Astrocyte of the cerebellum (primary cell): Measurements from ENCODE around the gene PRR35.

Experiments
- DNase-seq: peaks from one replicate; pipeline ENCODE4 v3.0.0-alpha.2; 2011; ENCODE audit warnings: low read depth
- H3K4me3 ChIP-seq: 2 replicates; pipeline ENCODE4 v1.5.1; 2011; ENCODE audit warnings: mild to moderate bottlenecking, low read depth, low read length, moderate library complexity
- CTCF ChIP-seq: IDR thresholded peaks from 2 replicates; pipeline ENCODE4 v1.5.1; 2012; ENCODE audit warnings: low read length, low read depth, moderate library complexity, mild to moderate bottlenecking; ENCODE audit errors: missing control alignments
- in situ Hi-C: cut with HindIII; loops from 2 replicates; pipeline ENCODE4 v1.10.0; 2017; ENCODE audit warnings: low sequenced_read_pairs

PRR35 gene

GRCh38 chr16:558298-559020 lies 1.7 kb upstream of the PRR35 start:
- in situ Hi-C loops = no loop called here
- H3K4me3 ChIP-seq = no peak overlapping the region
- TF ChIP-seq CTCF = no peak
- no peak for DNase-seq

GRCh38 chr16:559021-559380 lies 1.2 kb upstream of the PRR35 start:
- H3K4me3 ChIP-seq = no peak overlapping the region
- in situ Hi-C loops = no loop called here
- DNase-seq = no peak
- no peak for TF ChIP-seq CTCF

DNA sequence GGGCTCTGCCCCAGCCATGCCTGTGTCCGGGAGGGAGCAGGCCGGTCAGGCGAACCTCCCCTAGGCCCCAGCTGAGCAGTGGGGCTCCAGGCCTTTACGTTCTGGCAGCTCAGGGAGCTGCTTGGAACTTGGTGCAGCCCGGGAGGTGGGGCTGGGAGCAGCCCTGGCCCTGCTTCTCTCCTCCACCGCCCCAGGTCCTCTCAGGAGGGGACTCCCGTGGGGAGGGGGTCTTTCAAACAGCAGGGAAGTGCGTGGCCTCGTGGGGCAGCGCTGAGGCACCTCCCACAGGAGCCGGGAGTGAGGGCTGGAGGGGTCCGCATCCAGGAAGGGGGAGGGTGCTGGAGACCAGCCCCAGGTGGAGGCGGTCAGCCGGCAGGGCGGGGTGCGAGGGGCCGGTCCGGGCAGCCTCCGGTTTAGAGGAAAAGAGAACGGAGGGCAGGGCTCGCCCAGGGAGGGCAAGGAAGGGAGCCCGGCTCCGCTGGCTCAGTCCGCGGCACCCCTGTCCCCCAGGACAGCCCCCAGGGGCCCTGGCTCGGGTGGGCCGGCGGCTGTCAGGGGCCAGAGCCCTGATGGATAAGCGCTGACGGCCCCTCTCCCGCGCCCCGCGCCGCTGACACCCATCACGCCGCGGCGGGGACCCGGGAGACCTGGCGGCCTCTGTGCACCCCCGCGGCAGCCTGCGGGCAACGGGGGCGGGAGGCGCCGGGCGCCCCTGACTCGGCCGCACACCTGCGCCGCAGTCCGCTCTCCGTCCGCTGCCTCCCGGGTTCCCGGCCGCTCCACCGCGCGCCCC lies 587 bp upstream of the PRR35 start:
- in situ Hi-C loops = no loop called here
- DNase-seq = no peak
- H3K4me3 ChIP-seq = no peak overlapping the region
- TF ChIP-seq CTCF = no peak

DNA sequence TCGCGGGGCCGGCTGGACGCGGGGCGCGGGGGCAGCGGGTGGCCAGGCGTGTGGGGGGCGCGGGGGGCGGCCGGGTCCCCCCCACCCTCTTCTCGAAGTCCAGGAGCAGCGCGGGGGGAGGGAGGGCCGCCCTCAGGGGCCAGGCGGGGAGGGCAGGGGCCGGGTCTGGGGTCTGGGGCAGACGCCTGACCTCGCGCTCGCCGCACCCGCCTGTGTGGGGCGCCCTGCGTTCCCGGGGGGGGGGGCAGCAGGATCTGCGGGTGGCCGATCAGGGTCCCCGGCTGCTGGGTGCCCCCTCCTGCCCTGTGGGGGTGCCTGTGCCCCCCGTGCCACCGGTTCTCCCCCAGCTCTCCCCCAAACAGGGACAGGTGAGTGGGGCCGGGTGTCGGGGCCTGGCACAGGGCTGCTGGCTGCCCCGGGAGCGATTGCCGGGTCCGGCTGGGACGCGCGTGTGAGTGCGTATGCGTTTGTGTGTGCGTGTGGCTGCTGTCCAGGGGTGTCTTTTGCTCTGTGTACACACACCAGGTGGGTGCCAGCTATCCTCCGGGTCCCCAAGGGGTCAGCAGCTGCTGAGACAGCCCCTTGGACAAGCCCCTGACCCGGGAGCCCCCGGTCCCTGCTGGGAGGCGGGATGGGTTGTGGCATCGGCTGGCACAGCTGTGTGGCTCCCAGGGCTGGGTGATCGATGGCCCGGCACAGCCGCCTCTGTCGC lies 663 bp downstream of the PRR35 start:
- no peak for TF ChIP-seq CTCF
- H3K4me3 ChIP-seq = no peak overlapping the region
- in situ Hi-C loops = no loop called here
- DNase-seq = no peak

DNA sequence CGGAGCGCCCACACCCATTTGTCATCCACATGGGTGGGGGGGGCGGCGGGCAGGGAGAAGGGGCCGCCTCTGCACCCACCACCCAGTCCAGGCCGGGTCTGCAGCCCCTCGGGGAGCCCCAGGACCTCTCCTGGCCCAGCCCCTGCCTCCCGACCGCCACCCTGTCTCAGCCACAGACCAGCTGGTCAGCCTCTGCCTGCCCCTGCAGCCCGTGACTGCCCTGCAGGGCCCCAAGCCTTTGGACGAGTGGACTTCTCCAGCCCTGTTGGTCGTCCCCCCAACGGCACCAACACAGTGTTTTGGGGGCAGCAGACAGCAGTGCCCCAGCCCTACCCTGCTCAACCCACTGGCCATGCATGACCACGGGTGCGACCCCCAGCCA lies 1.2 kb downstream of the PRR35 start:
- in situ Hi-C loops = no loop called here
- H3K4me3 ChIP-seq = no peak overlapping the region
- DNase-seq = no peak
- TF ChIP-seq CTCF = no peak

GRCh38 chr16:561957-562938 lies 2.1 kb downstream of the PRR35 start:
- in situ Hi-C loops = no loop called here
- TF ChIP-seq CTCF = no peak
- H3K4me3 ChIP-seq = no peak overlapping the region
- DNase-seq = no peak
